ENCODE data around the gene CRTC3.
"Not testable (repeated sequence)": the region's sequence is repeated elsewhere in the genome, so short reads cannot be mapped to it uniquely, and the experiment has no call there.

Gene CRTC3

DNA sequence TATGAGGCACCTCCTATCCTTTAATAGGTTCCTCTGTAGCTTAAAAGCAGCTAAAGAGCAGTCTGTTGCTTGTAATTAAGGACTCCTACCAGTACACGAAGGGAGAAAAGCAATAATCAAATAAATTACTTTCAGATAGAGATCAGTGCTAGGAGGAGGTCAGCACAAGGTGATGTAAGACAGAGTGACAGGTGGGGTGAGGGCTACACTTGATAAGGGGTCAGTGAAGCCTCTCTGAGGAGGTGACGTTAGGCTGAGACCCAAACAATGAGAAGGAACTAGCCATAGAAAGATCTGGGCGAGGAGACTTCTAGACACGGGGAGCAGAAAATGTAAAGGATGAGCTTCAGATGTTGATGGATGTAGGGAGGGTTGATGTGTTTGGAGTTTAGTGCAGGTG is 129.8 kb downstream of the CRTC3 start:
- DNase-seq (ENCODE audit: insufficient read length, low spot score) (no peak), FAIRE-seq (no peak)
- TF ChIP-seq POLR2A (IDR thresholded peaks at IDR 0.05; ENCODE audit: low read depth, low read length), result no peak

GRCh38 chr15:90660195-90660998 is 130.7 kb downstream of the CRTC3 start:
- TF ChIP-seq POLR2A (IDR thresholded peaks at IDR 0.05; ENCODE audit: low read depth, low read length), result no peak
- FAIRE-seq (peak; percentile 76), DNase-seq (ENCODE audit: insufficient read length, low spot score) (peak; percentile 89)

DNA sequence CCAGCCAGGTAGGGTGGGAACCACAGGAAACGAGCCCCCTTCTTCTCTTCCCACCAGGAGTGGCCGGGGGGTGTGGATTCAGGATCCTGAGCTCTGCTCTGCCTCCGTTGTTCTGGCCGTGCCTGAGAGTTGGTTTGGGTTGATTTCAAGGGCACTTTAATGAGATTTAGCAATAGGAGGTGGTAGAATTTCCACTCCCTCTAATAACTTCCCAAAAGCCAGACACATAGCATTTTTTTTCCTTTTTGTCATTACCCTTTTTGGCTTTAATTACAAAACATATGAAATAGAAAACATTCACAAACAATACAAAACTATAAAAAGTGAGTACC is 131.2 kb downstream of the CRTC3 start:
- FAIRE-seq; DNase-seq (ENCODE audit: insufficient read length, low spot score): not testable (repeated sequence)

DNA sequence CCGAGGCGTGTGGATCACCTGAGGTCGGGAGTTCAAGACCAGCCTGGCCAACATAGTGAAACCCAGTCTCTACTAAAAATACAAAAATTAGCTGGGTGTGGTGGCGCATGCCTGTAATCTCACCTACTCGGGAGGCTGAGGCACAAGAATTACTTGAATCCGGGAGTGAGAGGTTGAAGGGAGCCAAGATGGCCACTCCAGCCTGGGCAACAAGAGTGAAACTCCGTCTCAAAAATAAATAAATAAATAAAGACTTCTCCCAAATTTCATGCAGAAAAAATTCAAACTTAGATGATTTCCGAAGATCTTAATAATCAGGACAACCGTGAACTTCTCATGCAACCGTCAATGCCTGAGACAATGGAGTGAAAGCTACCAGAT is 134.3 kb downstream of the CRTC3 start:
- not testable (repeated sequence) for DNase-seq (ENCODE audit: insufficient read length, low spot score); FAIRE-seq

- FAIRE-seq, result no peak
- TF ChIP-seq POLR2A (IDR thresholded peaks at IDR 0.05; ENCODE audit: low read depth, low read length), result no peak
- no peak for DNase-seq (ENCODE audit: insufficient read length, low spot score)
Measured at GRCh38 chr15:90664650-90665287, 135.0 kb downstream of the CRTC3 start.

DNA sequence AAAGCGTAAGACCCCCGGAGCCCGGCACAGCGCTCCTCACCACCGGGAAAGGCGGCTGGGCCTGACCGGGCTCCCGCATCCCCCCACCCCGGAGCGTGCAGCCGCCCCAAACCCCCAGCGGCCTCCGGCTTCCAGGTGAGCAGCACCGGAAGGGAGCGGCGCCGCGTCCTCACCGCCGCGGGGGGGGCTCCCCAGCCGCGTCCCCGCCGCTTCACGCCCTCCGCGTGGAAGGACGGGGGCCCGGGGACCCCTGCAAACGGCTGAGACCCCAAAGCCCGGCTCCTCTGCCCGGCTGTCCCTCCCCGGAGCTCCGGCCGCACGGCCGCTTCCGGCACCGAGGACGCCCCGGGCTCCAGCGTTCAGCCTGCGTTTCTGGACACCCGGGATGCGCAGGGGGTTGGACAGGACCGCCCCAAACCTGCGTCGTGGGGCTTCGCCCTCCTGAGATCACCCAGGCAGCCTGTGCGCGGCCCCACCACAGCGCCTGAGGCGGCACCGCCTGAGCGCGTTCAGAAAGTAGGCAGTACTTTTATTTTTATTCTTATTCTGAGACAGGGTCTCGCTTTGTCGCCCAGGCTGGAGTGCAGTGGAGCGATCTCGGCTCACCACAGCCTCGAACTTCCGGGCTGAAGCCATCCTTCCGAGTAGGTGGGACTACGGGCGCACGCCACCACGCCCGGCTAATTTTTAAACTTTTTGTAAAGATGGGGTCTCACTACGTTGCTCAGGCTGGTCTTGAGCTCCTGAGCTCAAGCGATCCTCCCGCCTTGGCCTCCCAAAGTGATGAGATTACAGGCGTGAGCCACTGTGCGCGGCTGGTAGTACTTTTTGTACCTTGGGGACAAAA is 135.8 kb downstream of the CRTC3 start:
- DNase-seq (ENCODE audit: insufficient read length, low spot score) (peak; percentile 51), FAIRE-seq (no peak)
- TF ChIP-seq POLR2A (IDR thresholded peaks at IDR 0.05; ENCODE audit: low read depth, low read length), result peak; percentile 71

GRCh38 chr15:90666135-90666909 is 136.6 kb downstream of the CRTC3 start:
- no peak for FAIRE-seq

GRCh38 chr15:90667073-90667754 is 137.5 kb downstream of the CRTC3 start:
- no peak for TF ChIP-seq POLR2A (IDR thresholded peaks at IDR 0.05; ENCODE audit: low read depth, low read length)
- FAIRE-seq (no peak), DNase-seq (ENCODE audit: insufficient read length, low spot score) (no peak)

More at GRCh38 chr15:90666135-90666909, 136.6 kb downstream of the CRTC3 start:
- no peak for TF ChIP-seq POLR2A (IDR thresholded peaks at IDR 0.05; ENCODE audit: low read depth, low read length)
- no peak for DNase-seq (ENCODE audit: insufficient read length, low spot score)

GRCh38 chr15:90667755-90668345 is 138.1 kb downstream of the CRTC3 start:
- FAIRE-seq; DNase-seq (ENCODE audit: insufficient read length, low spot score): not testable (repeated sequence)

GRCh38 chr15:90670631-90671030 is 140.9 kb downstream of the CRTC3 start:
- DNase-seq (ENCODE audit: insufficient read length, low spot score); FAIRE-seq: not testable (repeated sequence)

GRCh38 chr15:90671216-90671615 is 141.5 kb downstream of the CRTC3 start:
- TF ChIP-seq POLR2A (IDR thresholded peaks at IDR 0.05; ENCODE audit: low read depth, low read length), result no peak
- FAIRE-seq (no peak), DNase-seq (ENCODE audit: insufficient read length, low spot score) (no peak)

- not testable (repeated sequence) for FAIRE-seq; DNase-seq (ENCODE audit: insufficient read length, low spot score)
Measured at GRCh38 chr15:90673357-90673756, 143.6 kb downstream of the CRTC3 start.

DNA sequence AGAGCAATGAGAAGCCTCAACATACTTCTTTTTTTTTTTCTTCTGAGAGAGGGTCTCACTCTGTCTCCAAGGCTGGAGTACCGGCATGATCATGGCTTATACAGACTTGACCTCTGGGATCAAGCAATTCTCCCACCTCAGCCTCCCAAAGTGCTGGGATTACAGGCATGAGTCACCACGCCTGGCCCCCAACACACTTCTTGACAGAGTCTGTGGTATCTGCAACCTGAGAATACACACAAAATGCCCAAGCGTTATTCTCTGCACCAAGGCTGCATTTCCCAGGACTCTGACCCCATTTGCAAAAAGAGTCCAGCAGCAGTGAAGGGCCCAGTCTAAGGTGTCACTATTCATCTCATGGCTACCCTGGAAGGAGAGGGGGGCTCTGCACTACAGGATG is 144.8 kb downstream of the CRTC3 start:
- DNase-seq (ENCODE audit: insufficient read length, low spot score) (no peak), FAIRE-seq (no peak)
- TF ChIP-seq POLR2A (IDR thresholded peaks at IDR 0.05; ENCODE audit: low read depth, low read length), result no peak
